ENCODE measurements around the gene EML4.

DNA sequence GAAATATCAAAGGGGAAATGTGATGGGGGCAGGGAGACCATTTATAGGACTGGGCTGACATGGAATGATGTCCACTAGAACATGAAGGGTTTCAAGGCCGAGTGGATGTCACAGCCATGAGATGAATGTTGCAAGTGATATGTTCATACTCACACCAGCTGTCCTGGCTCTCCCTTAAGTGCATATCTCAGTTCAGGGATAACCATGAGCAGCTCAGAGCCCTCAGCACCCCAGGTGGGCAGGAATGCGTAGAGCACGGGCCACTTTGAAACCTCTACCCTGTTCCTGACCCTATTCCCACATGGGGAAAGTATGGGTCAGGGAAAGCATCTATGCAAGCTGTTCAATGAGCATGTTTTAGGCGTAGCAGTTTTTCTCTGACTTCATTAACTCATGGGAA lies 12.4 kb upstream of the EML4 start:
- TF ChIP-seq, protein P1, sequence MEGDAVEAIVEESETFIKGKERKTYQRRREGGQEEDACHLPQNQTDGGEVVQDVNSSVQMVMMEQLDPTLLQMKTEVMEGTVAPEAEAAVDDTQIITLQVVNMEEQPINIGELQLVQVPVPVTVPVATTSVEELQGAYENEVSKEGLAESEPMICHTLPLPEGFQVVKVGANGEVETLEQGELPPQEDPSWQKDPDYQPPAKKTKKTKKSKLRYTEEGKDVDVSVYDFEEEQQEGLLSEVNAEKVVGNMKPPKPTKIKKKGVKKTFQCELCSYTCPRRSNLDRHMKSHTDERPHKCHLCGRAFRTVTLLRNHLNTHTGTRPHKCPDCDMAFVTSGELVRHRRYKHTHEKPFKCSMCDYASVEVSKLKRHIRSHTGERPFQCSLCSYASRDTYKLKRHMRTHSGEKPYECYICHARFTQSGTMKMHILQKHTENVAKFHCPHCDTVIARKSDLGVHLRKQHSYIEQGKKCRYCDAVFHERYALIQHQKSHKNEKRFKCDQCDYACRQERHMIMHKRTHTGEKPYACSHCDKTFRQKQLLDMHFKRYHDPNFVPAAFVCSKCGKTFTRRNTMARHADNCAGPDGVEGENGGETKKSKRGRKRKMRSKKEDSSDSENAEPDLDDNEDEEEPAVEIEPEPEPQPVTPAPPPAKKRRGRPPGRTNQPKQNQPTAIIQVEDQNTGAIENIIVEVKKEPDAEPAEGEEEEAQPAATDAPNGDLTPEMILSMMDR (IDR thresholded peaks at IDR 0.05), result no peak
- TF ChIP-seq EZH2 (IDR thresholded peaks at IDR 0.05), result no peak

All from neural progenitor cell (in vitro differentiated cells).